Astrocyte (in vitro differentiated cells and primary cell): ENCODE results near the gene DIAPH2.

Source experiments
- EZH2 ChIP-seq: IDR thresholded peaks from 2 replicates; pipeline ENCODE4 v1.6.1; 2012; ENCODE audit warnings: mild to moderate bottlenecking, low read length, inconsistent platforms; ENCODE audit not compliant: insufficient read depth
- TF ChIP-seq, protein P1 (sequence below): IDR thresholded peaks from 2 replicates; pipeline ENCODE4 v1.5.1; 2011; ENCODE audit warnings: low read depth, mild to moderate bottlenecking, inconsistent platforms, low read length, moderate library complexity; ENCODE audit not compliant: insufficient read depth

GRCh38 chrX:97065066-97065465 is 380.4 kb downstream of the DIAPH2 start:
- TF ChIP-seq, protein P1, sequence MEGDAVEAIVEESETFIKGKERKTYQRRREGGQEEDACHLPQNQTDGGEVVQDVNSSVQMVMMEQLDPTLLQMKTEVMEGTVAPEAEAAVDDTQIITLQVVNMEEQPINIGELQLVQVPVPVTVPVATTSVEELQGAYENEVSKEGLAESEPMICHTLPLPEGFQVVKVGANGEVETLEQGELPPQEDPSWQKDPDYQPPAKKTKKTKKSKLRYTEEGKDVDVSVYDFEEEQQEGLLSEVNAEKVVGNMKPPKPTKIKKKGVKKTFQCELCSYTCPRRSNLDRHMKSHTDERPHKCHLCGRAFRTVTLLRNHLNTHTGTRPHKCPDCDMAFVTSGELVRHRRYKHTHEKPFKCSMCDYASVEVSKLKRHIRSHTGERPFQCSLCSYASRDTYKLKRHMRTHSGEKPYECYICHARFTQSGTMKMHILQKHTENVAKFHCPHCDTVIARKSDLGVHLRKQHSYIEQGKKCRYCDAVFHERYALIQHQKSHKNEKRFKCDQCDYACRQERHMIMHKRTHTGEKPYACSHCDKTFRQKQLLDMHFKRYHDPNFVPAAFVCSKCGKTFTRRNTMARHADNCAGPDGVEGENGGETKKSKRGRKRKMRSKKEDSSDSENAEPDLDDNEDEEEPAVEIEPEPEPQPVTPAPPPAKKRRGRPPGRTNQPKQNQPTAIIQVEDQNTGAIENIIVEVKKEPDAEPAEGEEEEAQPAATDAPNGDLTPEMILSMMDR, result no peak
- TF ChIP-seq EZH2, result no peak
